ENCODE measurements around the gene UTP14C. TPM values are rescaled to one million over a fixed set of nuclear protein-coding genes. Genes with fewer than 3 reads are reported as not detected.

Gene UTP14C
- total and polyA plus RNA-seq, 2 experiments from 2014 or later = 5.7 to 12.4 TPM

DNA sequence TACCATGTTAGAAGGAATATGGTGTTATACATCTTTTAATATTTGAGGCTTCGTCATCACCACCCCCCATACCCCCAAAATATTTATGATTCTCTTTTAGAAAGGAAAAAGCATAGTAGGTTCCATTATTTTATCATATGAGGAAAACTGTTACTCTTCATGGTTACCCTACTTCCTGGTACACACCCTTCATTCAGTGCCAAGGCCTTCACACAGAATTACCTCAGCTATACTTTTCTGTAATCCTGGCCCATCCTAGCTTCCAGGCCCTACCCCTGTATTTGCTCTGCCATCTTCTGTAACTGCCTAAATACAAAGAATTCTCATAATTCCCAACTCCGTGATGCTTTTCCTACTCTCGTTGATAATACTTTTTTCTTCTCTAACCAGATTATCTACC lies 4.3 kb upstream of the UTP14C start:
- no peak overlapping the region for H3K27ac ChIP-seq
- H3K36me3 ChIP-seq (ENCODE audit: low read depth) = peaks cover 30% of the 10 kb centered on the region
- no peak overlapping the region for H3K4me3 ChIP-seq
- TF ChIP-seq EZH2phosphoT487 (IDR thresholded peaks at IDR 0.05; ENCODE audit: insufficient read depth, low read depth) (no peak), EZH2 (IDR thresholded peaks at IDR 0.05; ENCODE audit: insufficient read depth, poor library complexity, severe bottlenecking) (no peak)
- H3K9ac ChIP-seq = no peak overlapping the region
- H3K9me3 ChIP-seq (ENCODE audit: low read depth) = no peaks in the 10 kb centered on the region
- H3K4me2 ChIP-seq (ENCODE audit: unreplicated experiment) = no peak overlapping the region
- no peaks in the 10 kb centered on the region for H4K20me1 ChIP-seq (ENCODE audit: insufficient read depth)
- H3K27me3 ChIP-seq (replicated peaks; ENCODE audit: insufficient read depth) = no peaks in the 10 kb centered on the region
- no peaks in the 10 kb centered on the region for H3F3A ChIP-seq (ENCODE audit: insufficient read depth)
- DNase-seq = no peak
- H3K9me2 ChIP-seq (ENCODE audit: insufficient read depth) = no peaks in the 10 kb centered on the region
- WGBS, 2 experiments (ENCODE audit: low coverage in 1 of 2, low lambda C conversion rate in 2 of 2, missing lambda C conversion rate in 2 of 2) = 96 to 97% methylated on average over 3 of the region's 3 CpGs
- peaks cover 36% of the 10 kb centered on the region for H3K79me2 ChIP-seq (ENCODE audit: insufficient read depth)
- in situ Hi-C loops (cut with MboI) = no loop called here
- H2AFZ ChIP-seq = no peak overlapping the region
- H3K4me1 ChIP-seq (ENCODE audit: insufficient read depth) = no peaks in the 10 kb centered on the region

DNA sequence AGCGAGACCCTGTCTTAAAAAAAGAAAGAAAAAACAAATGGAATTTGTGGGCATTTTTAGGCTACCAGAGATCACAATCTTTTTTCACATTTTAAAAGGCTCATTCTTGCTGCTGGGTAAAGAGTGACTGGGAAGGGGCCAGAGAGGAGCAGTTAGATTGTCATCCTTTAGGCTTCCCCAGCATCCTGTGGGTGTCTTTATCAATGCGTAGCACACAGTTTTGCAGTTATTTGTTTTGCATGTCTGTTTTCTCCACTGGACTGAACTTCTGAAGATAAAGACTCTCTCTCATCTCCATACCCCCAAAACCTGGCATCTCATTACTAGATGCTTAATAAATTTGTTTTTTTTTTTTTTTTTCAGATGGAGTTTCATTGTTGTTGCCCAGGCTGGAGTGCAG lies 2.1 kb upstream of the UTP14C start:
- Histone ChIP-seq H2AFZ (no peak overlapping the region), H3F3A (ENCODE audit: insufficient read depth) (no peaks in the 10 kb centered on the region), H3K9me3 (ENCODE audit: low read depth) (no peaks in the 10 kb centered on the region), H3K36me3 (ENCODE audit: low read depth) (peaks cover 33% of the 10 kb centered on the region), H3K27ac (no peak overlapping the region), H3K9ac (no peak overlapping the region), H3K4me3 (no peak overlapping the region), H3K27me3 (replicated peaks; ENCODE audit: insufficient read depth) (no peaks in the 10 kb centered on the region), H3K4me2 (ENCODE audit: unreplicated experiment) (no peak overlapping the region), H3K9me2 (ENCODE audit: insufficient read depth) (no peaks in the 10 kb centered on the region), H3K79me2 (ENCODE audit: insufficient read depth) (peaks cover 26% of the 10 kb centered on the region), H4K20me1 (ENCODE audit: insufficient read depth) (no peaks in the 10 kb centered on the region), H3K4me1 (ENCODE audit: insufficient read depth) (no peaks in the 10 kb centered on the region)
- 95 to 100% methylated on average over 2 of the region's 2 CpGs for WGBS, 2 experiments (ENCODE audit: low coverage in 1 of 2, low lambda C conversion rate in 2 of 2, missing lambda C conversion rate in 2 of 2)
- TF ChIP-seq EZH2 (IDR thresholded peaks at IDR 0.05; ENCODE audit: insufficient read depth, poor library complexity, severe bottlenecking) (no peak), EZH2phosphoT487 (IDR thresholded peaks at IDR 0.05; ENCODE audit: insufficient read depth, low read depth) (no peak)
- in situ Hi-C loops (cut with MboI) = no loop called here
- no peak for DNase-seq

DNA sequence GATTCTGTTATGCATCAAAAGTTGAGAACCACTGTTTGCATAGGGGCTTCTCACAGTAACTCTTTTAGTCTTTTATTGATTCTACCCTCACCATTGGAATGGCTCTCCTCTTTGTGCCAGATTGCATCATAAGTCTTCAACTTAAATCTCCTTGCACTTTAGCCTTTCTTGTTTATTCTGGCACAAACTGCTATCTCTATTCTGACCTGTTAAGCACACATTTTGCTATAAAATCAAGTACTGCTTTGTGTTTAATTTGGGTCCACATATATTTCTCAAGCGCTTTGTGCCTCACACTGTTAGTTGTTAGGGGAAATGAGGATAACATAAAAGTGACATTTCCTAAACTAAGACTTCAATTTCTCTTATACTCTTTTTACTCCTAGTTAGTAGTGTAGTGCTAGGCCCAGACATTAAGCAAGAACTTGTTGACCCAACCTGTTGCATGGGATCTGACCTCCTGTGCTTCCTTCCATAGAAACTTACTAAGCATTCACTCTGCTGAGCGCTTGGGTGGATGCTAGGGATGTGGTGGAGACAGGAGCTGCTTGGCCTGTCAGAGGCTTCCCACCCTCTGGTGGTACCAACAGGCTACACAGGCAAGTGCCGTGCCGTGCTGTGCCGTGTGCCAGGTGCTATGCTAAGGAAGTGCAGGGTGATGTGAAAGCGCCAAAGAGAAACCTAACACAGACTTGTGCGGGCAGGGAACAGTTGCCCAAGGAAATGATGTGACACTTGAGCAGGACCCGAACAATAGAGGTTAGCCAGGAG lies 1.2 kb downstream of the UTP14C start:
- Histone ChIP-seq H3K9me2 (ENCODE audit: insufficient read depth) (no peaks in the 10 kb centered on the region), H4K20me1 (ENCODE audit: insufficient read depth) (no peaks in the 10 kb centered on the region), H3K36me3 (ENCODE audit: low read depth) (peaks cover 32% of the 10 kb centered on the region), H3K9me3 (ENCODE audit: low read depth) (no peaks in the 10 kb centered on the region), H3K4me1 (ENCODE audit: insufficient read depth) (no peaks in the 10 kb centered on the region), H3K4me2 (ENCODE audit: unreplicated experiment) (no peak overlapping the region), H3F3A (ENCODE audit: insufficient read depth) (no peaks in the 10 kb centered on the region), H3K9ac (no peak overlapping the region), H3K79me2 (ENCODE audit: insufficient read depth) (peaks cover 10% of the 10 kb centered on the region; the same call in 1 of the 2 replicates), H3K27ac (no peak overlapping the region), H3K4me3 (no peak overlapping the region), H3K27me3 (replicated peaks; ENCODE audit: insufficient read depth) (no peaks in the 10 kb centered on the region), H2AFZ (no peak overlapping the region)
- DNase-seq = no peak
- WGBS, 2 experiments (ENCODE audit: low coverage in 1 of 2, low lambda C conversion rate in 2 of 2, missing lambda C conversion rate in 2 of 2) = 99% methylated on average over 8 of the region's 8 CpGs
- in situ Hi-C loops (cut with MboI) = no loop called here
- TF ChIP-seq EZH2 (IDR thresholded peaks at IDR 0.05; ENCODE audit: insufficient read depth, poor library complexity, severe bottlenecking) (no peak), EZH2phosphoT487 (IDR thresholded peaks at IDR 0.05; ENCODE audit: insufficient read depth, low read depth) (no peak)

DNA sequence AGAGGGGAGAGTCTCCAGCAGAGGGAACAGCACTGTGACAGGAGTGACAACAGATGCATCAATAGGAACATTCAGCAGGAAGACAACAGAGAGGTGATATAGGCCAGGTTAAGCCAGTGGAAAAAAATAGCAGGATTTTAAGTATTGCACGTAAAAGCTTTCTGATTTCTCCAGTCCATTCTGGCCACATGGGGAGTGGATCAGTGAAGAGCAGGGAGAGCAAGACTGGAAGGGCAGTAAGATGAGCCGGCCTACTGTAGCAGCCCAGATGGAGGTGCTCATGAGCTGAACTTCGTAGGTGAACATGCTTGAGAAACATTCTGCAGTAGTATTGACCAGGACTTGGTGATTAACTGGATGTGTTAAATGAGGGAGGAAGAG lies 1.7 kb downstream of the UTP14C start:
- DNase-seq = no peak
- no peaks in the 10 kb centered on the region for H4K20me1 ChIP-seq (ENCODE audit: insufficient read depth)
- WGBS, 2 experiments (ENCODE audit: low coverage in 1 of 2, low lambda C conversion rate in 2 of 2, missing lambda C conversion rate in 2 of 2) = 98% methylated on average over 3 of the region's 3 CpGs
- no peak overlapping the region for H2AFZ ChIP-seq
- no peak overlapping the region for H3K4me2 ChIP-seq (ENCODE audit: unreplicated experiment)
- TF ChIP-seq EZH2 (IDR thresholded peaks at IDR 0.05; ENCODE audit: insufficient read depth, poor library complexity, severe bottlenecking) (no peak), EZH2phosphoT487 (IDR thresholded peaks at IDR 0.05; ENCODE audit: insufficient read depth, low read depth) (no peak)
- H3F3A ChIP-seq (ENCODE audit: insufficient read depth) = no peaks in the 10 kb centered on the region
- H3K4me3 ChIP-seq = no peak overlapping the region
- H3K9ac ChIP-seq = no peak overlapping the region
- peaks cover 26% of the 10 kb centered on the region for H3K36me3 ChIP-seq (ENCODE audit: low read depth)
- no peaks in the 10 kb centered on the region for H3K27me3 ChIP-seq (replicated peaks; ENCODE audit: insufficient read depth)
- no peaks in the 10 kb centered on the region for H3K9me2 ChIP-seq (ENCODE audit: insufficient read depth)
- H3K9me3 ChIP-seq (ENCODE audit: low read depth) = no peaks in the 10 kb centered on the region
- no peaks in the 10 kb centered on the region for H3K4me1 ChIP-seq (ENCODE audit: insufficient read depth)
- in situ Hi-C loops (cut with MboI) = no loop called here
- peaks cover 10% of the 10 kb centered on the region; the same call in 1 of the 2 replicates for H3K79me2 ChIP-seq (ENCODE audit: insufficient read depth)
- no peak overlapping the region for H3K27ac ChIP-seq
